GM12872 (cell line): ENCODE measurements around the gene CD300A.

Source experiments
- TF ChIP-seq, protein P1 (sequence below): IDR thresholded peaks from 3 replicates; pipeline ENCODE4 v1.5.1; 2011; ENCODE audit warnings: low read depth, mild to moderate bottlenecking, low read length, moderate library complexity; ENCODE audit not compliant: insufficient read depth

The CD300A gene

DNA sequence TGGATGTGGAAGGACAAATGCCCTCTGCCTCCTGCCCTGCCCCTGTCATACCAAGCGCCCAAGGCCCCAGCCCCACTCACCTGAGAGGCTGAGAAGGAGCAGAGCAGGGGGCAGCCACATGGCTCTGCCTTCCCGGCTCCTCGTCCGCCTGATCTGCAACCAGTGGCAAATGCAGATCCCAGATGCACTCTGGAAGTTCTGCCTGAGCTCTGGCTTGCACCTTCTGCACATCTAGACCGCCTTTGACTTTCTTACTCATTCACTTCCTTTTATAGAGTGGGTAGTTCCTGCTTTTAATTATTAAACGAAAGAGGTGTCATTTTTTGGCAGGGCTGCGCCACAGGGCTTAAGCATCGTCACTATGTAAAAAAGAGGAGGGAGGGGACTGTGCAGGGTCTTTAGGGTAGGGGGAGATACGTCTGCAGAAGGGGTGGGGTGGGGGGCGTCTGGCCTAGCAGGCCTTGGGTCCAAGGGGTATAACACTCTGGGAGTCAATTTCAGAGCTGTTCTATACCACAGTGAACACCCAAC is 64.9 kb downstream of the CD300A start, which contains the start of gene CD300LB:
TSS of gene CD300LB (minus strand) at position 245 of the 531 bp plus-strand sequence. CDS start at position 120, 125 bp downstream.
- TF ChIP-seq, protein P1, sequence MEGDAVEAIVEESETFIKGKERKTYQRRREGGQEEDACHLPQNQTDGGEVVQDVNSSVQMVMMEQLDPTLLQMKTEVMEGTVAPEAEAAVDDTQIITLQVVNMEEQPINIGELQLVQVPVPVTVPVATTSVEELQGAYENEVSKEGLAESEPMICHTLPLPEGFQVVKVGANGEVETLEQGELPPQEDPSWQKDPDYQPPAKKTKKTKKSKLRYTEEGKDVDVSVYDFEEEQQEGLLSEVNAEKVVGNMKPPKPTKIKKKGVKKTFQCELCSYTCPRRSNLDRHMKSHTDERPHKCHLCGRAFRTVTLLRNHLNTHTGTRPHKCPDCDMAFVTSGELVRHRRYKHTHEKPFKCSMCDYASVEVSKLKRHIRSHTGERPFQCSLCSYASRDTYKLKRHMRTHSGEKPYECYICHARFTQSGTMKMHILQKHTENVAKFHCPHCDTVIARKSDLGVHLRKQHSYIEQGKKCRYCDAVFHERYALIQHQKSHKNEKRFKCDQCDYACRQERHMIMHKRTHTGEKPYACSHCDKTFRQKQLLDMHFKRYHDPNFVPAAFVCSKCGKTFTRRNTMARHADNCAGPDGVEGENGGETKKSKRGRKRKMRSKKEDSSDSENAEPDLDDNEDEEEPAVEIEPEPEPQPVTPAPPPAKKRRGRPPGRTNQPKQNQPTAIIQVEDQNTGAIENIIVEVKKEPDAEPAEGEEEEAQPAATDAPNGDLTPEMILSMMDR = no peak

DNA sequence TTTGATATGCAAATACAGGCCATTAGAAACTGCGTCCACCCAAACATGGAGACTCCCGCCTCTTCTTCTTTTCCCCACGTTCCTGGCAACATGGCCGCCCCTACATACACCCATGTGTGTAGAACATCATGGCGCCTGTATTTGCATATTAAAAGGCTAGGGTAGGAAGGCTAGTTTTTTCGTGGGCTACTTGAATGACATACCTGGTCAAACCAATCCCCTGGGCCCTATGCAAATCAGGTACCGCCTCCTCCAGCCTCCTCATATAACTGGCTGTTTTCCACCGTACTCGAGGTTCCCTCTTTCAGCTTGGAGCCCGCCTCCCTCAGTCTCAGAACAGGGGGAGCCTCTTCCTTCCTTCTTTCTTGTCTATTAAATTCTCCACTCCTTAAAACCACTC is 65.7 kb downstream of the CD300A start:
- TF ChIP-seq, protein P1 = no peak
